GM19395 (cell line): Measurements from ENCODE around the gene DUS3L.

ENCODE experiments used
- ATAC-seq: cut with Tn5 transposase; IDR thresholded peaks from one replicate; pipeline ENCODE4 v1.9.1; 2021; ENCODE audit warnings: mild to moderate bottlenecking, moderate library complexity; ENCODE audit not compliant: unreplicated experiment

The DUS3L gene

DNA sequence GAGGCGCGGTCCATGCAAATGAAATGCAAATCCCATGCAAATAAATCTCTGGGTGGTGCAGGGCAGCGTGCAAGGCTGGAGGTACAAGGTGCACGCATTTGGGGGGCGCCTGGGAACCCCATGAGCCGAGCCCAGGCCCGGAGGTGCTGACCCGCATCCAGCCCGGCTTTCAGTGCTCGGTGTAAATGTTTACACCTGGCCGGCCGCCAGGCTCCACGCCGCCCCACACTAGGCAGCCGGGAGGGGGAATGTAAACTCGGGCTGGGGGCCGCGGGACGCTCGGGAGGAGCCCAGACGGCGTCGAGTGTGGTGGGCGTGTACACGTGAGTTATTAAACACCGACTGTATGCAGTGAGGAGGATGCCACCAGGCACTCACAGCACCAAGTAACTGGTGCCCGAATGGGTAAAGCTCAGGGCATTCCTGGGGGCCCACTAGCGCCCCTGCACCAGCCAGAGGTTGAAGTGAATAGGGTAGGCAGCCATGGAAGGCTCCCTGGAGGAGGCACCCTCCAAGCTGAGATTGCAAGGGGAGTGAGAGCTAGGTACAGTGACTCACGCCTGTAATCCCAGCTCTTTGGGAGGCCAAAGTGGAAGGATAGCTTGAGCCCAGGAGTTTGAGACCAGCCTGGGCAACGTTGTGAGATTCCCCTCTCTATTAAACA, 31.4 kb upstream of the DUS3L start:
- ATAC-seq = no peak

DNA sequence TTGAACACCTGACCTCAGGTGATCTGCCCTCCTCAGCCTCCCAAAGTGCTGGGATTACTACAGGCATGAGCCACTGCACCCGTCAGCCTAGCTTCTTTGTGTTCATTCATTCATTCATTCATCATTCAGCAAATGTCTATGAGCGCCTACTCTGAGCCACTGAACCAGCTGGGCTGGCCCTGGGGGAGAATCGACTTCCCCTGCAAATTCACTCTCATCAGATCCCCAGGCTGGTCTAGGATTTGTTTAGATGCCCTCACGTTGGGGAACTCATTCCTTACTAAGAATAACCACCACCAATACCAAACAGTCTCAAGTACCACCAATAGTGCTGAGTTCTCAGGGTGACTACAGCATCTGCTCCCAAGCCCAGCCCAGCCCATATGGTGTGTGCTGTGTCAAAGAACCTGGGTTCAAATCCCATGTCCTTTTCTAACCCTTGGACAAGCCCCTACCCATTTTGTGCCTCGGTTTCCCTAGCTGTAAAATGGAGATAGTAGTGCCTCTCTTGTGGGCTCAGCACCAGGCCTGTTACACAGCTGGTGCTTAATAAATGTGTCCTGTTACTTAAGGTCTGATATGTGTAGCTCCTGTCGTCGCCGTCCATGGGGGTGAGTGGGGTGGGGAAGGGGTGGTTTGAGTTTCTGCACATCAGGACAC, 30.7 kb upstream of the DUS3L start:
- ATAC-seq = no peak

DNA sequence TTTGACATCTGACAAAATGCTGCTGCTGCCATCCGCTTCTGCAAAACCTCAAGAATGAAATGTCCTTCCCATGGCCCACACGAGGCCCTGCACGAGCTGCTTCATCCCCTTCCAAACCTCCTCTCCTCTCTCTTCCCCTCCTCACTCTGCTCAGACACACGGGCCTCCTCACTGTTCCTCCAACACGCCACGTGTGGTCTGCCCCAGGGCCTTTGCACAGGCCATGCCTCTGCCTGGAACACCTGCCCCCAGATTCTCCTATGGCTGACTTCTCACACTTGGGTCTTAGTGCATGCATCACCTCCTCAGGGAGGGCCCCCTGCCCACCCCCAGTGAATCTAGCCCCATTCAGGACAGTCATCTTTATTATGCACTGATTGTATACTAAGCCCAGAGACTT, 29.8 kb upstream of the DUS3L start:
- ATAC-seq = no peak

DNA sequence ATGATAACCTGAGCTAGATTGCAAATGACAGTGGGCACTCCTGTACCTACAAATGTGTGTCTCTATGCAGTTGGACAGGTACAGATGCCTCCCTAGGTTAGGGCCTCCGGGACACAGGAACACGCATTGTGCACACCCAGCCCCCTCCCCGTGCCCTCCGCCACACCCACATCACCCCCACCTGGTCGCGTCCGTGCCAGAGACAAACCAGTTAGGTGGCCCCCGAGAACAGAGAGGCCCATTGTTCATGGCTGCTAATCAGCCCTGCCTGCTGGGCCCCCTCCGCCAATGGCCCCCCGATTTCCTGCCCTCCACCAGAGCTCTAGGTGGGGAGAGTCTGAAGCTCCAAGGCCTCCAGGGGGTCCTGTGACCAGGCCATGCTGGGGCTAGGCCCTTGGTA, 27.6 kb upstream of the DUS3L start:
- ATAC-seq = no peak

DNA sequence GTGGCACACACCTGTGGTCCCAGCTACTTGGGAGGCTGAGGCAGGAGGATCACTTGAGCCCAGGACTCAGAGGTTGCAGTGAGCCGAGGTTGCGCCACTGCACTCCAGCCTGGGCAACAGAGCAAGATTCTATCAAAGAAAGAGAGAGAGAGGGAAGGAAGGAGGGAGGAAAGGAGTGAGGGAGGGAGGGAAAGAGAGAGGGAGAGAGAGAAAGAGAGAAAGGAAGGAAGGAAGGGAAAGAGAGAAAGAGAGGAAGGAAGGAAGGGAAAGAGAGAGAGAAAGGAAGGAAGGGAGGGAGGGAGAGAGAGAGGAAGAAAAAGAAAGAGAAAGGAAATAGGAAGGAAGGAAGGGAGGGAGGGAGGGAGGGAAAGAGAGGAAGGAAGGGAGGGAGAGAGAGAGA, 26.3 kb upstream of the DUS3L start:
- ATAC-seq = no peak

DNA sequence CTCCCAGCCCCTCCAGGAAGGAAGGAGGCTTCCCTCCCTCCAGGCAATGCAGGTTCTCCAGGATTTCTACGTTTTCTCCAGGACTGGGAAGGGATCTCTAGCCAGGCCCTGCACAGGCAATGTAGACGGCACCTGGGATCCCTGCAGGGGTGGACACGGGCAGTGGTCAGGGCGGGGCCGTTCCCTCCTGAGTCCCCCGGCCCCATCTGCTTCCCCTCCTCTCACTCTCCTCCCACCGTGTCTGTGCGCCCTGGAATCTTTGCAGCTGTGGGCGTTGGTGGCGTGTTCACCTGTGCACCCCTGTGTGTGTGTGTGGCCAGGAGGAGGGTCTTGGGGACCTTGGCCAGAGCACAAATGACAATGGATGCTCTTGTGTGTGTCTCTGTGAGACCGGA, 23.9 kb upstream of the DUS3L start:
- ATAC-seq = no peak

DNA sequence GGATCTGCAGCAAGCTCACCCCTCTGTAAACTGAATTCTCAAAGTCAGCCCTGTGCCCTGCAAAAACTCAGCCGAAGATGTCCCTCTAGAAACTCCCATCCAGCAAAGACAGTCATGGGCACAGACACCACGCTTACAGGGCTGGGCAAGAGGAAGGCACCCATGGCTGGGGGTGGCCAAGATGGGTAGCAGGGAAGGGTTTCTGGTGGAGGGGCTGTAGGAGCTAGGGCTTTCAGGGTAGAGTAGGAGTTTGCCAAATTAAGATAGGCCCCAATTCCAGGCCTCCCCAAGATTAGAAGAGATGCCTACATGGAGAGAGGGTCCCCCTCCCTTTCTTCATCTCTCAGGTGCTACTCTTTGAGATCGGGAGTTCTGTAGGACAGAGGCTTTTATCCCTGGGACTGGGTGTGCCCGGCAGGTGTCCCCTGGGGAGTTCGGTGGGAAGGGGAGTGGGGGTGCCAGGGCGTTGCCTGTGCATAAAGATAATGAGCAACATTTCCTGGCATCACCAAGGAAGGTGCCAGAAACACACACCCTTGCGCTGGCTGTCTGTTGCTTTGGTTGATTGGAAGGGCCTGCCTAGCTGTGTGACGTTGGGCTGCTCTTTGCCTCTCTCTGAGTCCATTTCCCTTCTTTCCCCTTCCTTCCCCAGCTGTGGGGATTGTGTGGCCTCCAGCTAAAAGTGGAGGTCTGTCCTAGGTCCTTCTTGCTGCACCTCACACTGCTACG, 23.3 kb upstream of the DUS3L start:
- ATAC-seq = no peak

DNA sequence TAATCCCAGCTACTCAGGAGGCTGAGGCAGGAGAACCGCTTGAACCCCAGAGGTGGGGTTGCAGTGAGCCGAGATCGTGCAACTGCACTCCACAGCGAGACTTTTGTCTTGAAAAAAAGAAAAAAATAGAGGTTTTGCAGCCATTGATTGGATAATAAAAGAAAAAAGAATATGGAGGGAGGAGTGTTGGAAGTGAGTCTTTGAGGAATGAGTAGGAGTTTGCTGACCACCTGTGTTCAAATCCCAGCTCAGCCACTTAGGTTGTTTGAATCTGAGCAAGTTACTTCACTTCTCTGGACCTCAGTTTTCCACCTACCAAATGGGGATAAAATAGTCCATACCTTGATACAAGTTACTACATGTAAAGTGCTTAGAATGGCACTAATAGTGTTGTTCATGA, 20.2 kb upstream of the DUS3L start:
- no peak for ATAC-seq

DNA sequence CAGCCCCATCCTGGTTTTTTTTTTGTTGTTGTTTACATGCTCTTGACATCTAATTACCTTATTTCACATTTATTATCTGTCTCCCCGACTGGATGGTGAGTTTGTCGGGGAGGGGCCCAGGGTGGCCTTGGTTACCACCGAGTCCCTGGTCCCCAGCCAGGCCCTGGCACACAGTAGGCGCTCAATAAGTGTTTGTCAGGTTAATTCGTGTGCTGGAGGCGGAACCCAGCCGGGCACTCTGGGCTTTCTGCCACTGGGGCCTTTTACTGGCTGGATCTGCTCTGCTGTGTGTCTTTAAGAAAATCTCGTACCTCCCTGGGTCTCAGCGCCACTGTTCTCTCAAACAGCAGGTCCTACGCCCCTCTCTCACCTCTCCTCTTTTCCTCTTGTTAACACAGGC, 18.5 kb upstream of the DUS3L start:
- ATAC-seq = no peak

DNA sequence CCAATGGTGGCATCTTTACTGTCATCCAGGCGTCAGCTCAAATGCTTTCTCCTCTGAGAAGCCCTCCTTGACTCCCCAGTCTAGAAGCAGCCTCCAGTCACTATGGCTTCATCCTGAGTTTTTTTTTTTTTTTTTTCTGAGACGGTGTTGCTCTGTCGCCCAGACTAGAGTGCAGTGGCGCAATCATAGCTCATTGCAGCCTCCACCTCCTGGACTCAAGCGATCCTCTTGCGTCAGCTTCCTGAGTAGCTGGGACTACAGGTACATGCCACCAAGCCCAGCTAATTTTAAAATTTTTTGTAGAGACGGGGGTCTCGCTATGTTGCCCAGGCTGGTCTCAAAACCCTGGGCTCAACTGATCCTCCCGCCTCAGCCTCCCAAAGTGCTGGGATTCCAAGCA, 18.1 kb upstream of the DUS3L start:
- ATAC-seq = no peak

DNA sequence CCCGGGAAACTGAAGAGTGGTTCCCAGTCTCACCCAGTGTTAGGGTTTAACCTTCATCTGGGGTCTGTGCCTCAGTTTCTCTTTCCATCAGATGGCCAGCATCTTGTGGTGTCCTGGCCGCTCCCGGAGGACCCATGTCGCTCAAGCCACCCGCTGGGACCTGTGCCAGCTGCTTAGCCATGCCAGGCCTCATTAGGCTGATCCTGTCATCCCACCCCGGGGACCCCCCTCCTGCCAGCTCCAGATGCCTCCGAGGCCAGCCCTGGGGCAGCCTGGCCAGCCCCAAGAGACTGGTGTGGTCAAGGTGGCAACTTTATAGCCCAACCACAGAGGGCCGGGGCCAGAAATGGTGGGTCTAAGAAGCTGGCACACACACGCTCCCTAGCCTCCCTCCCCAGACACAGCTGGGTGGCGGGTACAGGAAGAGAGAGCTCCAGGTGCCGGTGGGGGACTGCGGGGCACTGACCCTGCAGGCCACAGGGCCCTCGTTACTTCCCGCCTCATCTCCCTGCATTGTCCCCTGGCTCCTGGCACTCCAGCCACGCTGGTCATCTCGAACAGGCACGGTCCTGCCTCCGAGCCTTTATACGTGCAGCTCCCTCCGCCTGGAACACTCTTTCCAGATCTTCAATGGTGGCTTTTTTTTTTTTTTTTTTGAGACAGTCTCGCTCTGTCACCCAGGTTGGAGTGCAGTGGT, 17.3 kb upstream of the DUS3L start:
- ATAC-seq = no peak

DNA sequence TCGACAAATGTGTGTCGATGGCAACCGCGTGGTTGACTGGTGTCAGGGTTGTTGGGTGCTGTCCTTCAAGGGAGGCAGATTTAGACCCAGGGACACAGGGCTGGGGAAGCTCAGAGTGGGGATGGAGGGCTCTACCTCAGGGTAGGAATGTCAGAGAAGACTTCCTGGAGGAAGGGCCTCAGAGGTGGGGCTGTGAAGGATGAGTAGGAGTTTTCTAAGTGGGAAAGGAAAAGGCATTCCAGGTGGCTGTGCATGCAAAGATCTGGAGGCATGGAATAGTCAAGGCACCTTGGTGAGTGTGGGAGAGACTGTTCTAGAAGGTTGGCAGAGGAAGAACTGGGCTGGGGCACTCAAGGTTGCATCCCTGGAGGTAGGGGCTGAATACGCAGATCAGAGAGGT, 15.9 kb upstream of the DUS3L start:
- ATAC-seq = no peak

DNA sequence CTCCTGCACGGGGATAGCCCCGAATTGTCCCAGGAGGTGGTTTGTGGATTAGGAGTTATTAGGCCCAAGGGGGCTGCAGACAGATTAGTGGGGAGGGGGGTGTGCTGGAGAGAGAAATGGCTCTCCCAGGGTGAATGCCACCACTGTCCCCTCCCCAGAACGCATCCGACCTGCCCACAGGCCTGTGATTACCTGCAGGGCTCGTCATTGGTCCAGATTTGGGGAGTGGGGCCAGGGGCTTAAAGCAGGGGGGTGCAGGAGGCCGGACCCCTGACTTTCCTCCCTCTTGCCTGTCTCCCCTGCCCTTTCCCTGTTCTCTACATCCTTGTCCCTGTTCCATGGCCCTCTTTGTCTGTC, 15.1 kb upstream of the DUS3L start:
- ATAC-seq = no peak

DNA sequence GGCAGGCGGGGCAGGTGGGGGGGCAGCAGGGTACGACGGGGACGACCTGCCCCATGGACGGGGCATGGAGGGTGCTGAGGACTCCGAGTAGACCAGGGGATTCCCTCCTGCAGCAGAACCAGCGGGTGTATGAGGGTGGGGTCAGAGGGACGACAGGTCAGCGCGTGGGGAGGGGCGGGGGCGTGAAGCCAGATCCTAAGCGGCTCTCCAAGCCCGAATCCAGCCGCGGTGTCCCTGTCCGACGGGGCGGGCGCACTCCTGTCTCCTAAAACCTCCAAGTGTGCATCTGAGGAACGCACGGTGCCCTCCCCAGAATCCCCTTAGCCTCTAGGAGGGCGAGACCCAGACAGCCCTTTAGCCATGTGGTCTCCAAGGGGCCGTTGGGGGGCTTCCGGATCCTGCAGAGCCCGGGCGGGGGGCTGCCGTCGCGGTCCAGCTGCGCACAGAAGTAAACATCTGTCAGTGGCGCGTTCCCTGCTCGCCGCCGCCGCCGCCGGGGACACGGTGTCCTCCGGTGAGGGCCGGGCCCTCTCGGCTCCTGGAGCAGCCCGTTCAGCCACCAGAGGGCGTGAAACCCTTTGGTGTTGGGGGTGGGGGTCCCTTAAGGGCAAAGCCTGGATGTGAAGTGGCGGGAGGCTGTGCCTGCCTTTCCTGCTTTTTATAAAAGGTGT, 14.6 kb upstream of the DUS3L start:
- ATAC-seq = no peak

DNA sequence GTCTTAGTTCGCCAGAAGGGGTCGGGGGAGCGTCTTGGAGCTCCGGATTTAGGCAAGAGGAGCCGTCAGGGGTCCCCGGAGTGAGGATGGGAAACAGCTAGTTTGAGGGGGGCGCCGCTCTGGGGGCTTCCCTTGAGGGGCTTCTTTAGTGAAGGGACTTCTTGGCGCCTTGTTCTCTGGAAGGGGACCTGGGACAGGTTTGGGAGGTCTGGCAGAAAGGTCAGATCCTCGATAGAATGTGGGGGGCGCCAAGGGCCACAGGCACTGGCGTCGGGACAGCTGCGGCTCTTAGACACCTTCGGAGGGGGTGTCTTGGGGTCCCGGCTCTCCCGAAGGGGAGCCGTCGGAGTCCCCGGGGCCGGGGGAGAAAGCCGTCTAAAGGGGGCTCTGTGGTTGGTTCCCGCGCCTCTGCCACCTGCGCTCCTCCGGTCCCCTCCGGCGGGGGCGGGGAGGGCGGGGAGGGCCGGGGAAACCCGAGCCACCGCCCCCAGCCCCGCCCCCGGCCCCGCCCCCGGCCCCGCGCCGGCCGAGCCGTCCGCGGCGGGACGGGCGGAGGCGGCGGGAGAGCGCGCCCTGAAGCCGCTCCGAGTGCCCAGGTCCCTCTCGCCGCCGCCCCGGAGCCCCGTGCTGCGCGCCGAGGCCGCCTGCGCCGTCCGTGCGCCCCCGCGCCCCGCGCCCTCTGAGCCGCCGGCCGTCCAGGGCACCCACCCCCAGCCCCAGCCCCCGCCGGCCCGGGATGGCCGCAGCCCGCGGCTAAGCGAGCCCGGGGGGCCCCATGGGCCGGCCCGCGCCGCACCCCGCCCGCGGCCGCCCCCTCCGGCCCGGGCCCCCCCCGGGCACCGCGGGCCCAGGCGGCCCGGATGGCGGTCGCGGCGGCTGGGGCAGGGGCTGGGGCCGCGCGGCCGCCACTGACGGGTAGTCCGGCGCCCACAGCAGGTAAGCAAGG, 13.8 kb upstream of the DUS3L start, which contains the start of gene NRTN:
NRTN (plus strand) TSS at position 552 of the 946 bp plus-strand sequence. CDS start 19,099 bp downstream, outside the sequence.
- no peak for ATAC-seq

DNA sequence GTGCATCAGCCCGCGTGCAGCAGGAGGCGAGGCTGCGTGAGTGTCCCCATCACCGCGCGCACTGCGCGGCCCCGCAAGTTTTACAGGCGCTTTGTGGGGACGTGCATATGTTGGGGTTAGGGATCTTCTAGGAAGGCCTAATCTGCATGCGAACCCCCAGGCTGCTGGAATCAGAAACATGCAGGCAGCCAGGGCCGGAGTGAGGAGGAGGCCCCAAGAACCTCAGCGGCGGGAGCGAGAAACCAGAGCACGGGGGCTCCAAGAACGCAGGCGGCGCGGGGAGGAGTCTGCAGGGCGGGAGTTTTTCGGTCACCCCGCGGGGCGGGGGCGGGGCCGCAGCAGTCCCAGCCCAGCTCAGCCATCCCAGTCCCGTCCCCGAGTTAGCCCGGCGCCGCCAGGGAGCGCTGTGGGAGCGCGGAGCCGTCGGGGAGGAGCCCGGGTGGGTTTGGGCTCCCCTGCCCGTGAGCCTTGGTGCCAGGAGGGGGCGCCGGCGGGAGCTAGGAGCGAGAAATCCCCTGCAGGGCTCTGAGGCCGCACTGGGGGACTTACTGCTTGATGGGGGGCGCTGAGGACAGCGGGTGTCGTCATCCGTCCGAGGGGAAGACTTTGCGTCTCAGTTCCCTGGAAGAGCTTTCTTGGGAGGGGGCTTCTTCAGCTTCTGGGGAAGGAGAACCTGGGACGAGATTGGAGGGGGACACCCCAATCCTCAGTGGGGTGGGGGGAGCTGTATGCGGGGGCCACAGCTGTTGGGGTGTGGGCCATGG, 13.0 kb upstream of the DUS3L start:
- no peak for ATAC-seq

DNA sequence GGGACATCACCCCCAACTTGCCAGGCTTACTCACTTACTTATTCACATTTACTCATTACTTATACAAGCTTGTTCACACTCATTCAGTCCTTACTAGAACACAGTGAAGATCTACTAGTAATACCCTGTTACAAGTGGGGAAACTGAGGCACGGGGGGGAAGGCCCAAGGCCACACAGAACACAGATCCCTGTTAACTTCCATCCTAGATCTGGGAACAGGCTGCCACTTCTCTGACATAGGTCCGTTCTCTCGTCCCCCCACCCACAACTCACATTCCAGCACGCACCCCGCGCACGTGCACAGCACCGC, 12.4 kb upstream of the DUS3L start:
- ATAC-seq = no peak

DNA sequence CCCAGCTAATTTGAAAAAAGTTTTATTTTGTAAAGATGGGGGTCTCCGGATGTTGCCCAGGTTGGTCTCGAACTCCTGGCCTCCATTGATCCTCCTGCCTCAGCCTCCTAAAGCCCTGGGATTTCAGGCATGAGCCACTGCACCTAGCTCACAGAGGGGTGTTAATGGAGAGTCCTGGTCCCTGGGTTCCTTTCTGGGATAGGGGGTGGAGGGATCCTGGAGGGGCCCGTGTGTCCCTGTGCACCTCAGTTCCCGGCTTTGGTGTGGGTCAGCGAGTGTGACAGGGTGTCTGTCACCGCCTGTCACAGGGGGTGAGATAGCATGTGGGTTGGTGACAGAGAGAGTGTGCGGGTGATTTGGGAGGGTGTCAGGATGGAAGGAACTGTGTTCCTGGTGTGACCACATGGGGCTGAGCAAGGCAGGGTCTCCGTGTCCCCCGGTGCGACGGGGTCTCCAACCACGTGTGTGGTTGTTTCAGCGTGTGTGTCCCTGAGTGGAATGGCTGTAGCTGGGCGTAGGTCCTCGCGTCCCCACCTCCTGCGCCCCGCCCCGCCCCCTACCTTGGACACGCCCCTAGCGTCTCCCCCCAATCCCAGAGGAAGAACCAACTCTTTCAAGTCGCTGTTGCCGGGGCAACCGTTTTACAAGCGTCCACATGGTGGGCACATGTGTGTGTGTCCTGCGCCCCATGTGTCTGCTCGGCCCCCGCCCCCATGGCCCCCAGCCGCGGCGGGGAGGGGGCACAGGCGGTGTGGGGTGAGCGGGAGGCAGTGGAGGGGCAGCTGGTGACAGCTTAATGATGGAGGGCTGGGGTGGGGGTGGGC, 11.0 kb upstream of the DUS3L start:
- ATAC-seq = no peak
